Urothelium cell line (cell line): ENCODE measurements around the gene PCDHGC4.

ENCODE experiments used
- DNase-seq: peaks from one replicate; pipeline ENCODE4 v3.0.0; 2011; ENCODE audit warnings: low spot score, mixed read lengths
- FAIRE-seq: peaks from 2 replicates; lab custom pipeline; 2011; peaks lifted over from hg19 to GRCh38; lab: Jason Lieb, UNC

The PCDHGC4 gene

DNA sequence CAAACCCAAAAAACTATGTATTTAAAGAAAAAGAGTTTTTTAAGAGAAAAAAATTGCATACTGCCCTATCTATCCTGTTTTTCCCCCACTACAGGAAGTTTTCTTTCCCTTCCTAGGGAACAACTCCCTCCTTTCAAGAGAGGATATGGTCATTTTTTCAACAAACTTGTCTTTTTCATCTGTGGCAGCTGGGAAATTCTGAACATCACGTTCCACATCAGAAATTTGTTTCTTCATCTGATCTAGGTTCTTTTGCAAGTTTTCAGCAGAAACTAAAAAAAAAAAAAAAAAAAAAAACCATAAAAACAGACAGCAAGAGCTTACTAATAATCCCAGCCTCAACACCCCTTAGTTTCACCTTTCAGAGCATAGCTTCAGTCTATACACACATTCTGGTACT is 42.6 kb downstream of the PCDHGC4 start:
- DNase-seq = no peak
- no peak for FAIRE-seq

DNA sequence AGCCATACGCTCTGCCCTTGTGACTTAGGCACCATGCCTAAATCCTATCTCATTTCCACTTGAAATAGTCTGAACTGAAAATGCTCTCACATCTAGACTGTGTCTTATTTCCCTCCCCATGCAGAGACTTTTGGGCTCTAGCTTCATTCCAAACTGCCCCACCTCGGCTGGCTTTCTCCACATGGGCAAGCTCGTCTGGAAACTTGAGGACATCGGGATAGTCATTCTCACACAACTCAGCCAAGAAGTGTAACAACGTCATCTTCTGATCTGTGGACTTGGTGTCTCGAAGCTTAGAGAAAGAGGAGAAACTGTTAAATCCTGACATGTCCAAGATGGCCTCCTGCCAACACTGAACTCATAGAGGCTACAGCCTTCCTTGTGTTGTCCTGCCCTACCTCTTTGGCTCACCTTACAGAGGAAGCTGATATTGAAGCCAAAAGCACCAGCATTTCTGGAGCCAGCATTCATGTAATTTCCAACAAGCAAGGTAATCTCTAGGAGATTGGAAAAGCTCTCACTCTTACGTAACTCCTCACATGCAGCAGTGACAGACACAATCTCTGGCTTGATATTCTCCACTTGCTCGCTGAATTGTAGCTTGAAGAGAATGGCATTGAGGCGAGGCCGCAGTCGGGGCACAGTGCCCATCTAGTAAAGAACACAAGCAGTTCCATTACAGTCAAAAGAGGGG is 43.6 kb downstream of the PCDHGC4 start:
- DNase-seq = no peak
- no peak for FAIRE-seq

DNA sequence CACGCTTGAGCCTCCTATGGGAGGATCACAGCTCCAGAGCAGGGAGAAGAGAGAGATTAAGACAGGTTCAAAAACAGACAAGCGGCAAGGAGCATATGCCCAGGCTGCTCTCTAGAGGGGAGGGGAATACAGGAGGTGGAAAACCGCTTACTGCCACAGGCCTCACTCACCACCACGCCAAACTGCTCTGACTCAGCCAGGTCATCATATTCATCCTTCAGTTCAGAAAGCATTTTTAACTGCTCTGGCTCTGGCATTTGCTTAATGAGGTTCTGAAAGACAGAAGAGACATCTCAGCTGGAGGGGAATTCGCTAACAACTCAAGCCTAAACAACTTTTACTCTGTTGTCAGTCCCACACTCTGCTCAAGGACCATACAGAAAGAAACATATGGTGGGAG is 44.2 kb downstream of the PCDHGC4 start:
- FAIRE-seq (no peak), DNase-seq (no peak)

DNA sequence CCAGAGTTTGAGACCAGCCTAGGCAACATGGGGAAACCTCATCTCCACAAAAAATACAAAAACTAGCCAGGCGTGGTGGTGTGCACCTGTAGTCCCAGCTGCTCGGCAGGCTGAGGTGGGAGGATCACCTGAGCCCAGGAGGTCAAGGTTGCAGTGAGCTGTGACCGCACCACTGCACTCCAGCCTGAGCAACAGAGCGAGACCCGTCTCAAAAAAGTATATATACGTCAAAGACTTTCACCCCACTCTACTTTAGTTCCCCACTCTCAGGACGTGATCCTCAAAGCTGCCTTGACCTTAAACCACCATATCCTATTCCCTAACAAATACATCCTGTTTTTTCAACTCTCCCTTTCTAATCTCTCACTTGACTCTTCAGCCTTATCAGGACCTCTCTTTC is 45.0 kb downstream of the PCDHGC4 start:
- no peak for FAIRE-seq
- DNase-seq = no peak

DNA sequence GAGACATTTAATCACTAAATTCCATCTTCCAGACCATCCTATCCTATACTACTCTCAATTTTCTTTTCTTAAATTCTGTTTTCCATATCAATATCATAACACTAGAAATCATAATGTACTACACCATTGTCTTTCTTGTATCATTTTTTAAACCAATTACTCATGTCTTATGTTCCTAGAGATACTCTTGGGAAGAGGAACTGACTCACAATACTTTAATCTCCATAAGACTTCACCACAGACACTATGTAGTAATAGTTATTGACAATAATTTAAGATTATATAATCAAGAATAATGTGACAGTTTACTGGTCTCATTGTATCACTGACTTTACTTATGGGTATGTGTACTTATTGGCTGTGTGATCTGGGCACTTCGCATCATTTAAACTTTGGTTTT is 47.9 kb downstream of the PCDHGC4 start:
- DNase-seq (no peak), FAIRE-seq (no peak)

DNA sequence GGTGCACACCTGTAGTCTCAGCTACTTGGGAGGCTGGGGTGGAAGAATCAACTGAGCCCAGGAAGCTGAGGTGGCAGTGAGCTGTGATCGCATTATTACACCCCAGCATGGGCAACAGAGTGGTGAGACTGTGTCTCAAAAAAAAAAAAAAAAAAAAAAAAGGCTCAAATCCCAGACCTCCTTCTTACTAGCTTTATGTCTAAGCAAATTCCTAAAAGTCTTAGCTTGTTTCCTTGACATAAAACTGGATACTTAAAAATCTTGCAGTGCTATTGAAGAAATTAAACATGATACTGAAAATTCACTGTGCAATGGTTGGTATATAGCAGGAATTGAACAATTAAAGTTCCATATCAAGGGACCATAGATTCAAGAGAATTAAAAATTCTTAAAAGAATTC is 49.1 kb downstream of the PCDHGC4 start:
- FAIRE-seq (no peak), DNase-seq (no peak)

DNA sequence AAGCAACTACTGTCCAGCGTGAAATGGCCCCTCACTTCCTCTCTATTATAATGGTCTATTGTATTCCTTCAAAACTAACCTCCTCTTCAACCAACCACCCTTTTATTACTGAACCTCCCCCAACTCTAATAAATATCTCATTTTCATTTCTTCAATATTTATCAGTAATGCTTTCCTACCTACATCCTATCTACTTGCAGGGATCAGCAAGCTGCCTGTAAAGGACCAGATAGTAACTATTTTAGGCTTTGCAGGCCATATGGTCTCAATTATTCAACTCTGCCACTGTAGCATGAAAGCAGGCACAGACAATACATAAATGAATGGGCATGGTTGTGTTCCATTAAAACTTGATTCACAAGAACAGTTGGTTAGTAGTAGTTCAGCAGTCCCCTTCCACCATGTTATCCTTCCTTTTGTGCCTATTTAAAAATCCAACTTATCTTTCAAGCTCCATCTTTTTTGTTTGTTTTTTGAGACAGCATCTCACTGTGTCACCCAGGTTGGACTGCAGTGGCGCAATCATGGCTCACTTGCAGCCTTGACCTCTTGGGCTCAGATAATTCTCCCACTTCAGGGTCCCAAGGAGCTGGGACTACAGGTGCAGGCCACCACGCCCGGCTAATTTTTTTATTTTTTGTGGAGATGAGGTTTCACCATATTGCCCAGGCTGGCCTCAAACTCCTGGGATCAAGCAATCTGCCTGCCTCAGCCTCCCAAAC is 49.8 kb downstream of the PCDHGC4 start:
- DNase-seq = no peak
- no peak for FAIRE-seq
